ENCODE data around the gene CHD6. TPM values are rescaled to one million over a fixed set of nuclear protein-coding genes. Genes with fewer than 3 reads are reported as not detected.

Gene CHD6
- total RNA-seq, 2 experiments from 2014 or later: 25.2 to 29.6 TPM

GRCh38 chr20:41377275-41377674 lies 240.9 kb downstream of the CHD6 start:
- POLR2A ChIA-PET: no interaction called here
- Mint-ChIP-seq H3K9me3 (peaks cover 3% of the 10 kb centered on the region), H3K36me3 (no peaks in the 10 kb centered on the region), H3K27ac (no peak overlapping the region), H3K4me1 (ENCODE audit: low read depth) (no peaks in the 10 kb centered on the region), H3K27me3 (peaks cover 36% of the 10 kb centered on the region), H3K4me3 (no peak overlapping the region)
- CTCF ChIA-PET: no interaction called here
- DNase-seq: no peak
- intact Hi-C loops (cut with micrococcal nuclease): no loop called here

- intact Hi-C loops (cut with micrococcal nuclease): no loop called here
- Mint-ChIP-seq H3K27me3 (peaks cover 38% of the 10 kb centered on the region), H3K36me3 (peaks cover under 1% of the 10 kb centered on the region), H3K27ac (no peak overlapping the region), H3K9me3 (peaks cover 5% of the 10 kb centered on the region), H3K4me1 (ENCODE audit: low read depth) (no peaks in the 10 kb centered on the region), H3K4me3 (no peak overlapping the region)
- no peak for DNase-seq
- CTCF ChIA-PET: no interaction called here
- POLR2A ChIA-PET: no interaction called here
Measured at GRCh38 chr20:41376349-41376748, 241.8 kb downstream of the CHD6 start.

GRCh38 chr20:41375846-41376245 lies 242.3 kb downstream of the CHD6 start:
- CTCF ChIA-PET: no interaction called here
- intact Hi-C loops (cut with micrococcal nuclease): no loop called here
- Mint-ChIP-seq H3K36me3 (peaks cover 3% of the 10 kb centered on the region), H3K4me3 (no peak overlapping the region), H3K9me3 (peaks cover 10% of the 10 kb centered on the region), H3K27me3 (peaks cover 41% of the 10 kb centered on the region), H3K4me1 (ENCODE audit: low read depth) (no peaks in the 10 kb centered on the region), H3K27ac (no peak overlapping the region)
- POLR2A ChIA-PET: no interaction called here
- DNase-seq: no peak

GRCh38 chr20:41373931-41374920 lies 244.0 kb downstream of the CHD6 start:
- intact Hi-C loops (cut with micrococcal nuclease): no loop called here
- H3K9me3 Mint-ChIP-seq: peaks cover 11% of the 10 kb centered on the region
- H3K27me3 Mint-ChIP-seq: peaks cover 38% of the 10 kb centered on the region
- peaks cover 3% of the 10 kb centered on the region for H3K36me3 Mint-ChIP-seq
- H3K4me3 Mint-ChIP-seq: no peak overlapping the region
- DNase-seq: no peak
- CTCF ChIA-PET: no interaction called here
- no peaks in the 10 kb centered on the region for H3K4me1 Mint-ChIP-seq (ENCODE audit: low read depth)
- no peak overlapping the region for H3K27ac Mint-ChIP-seq
- POLR2A ChIA-PET: no interaction called here

- H3K4me1 Mint-ChIP-seq (ENCODE audit: low read depth): no peaks in the 10 kb centered on the region
- peaks cover 3% of the 10 kb centered on the region for H3K36me3 Mint-ChIP-seq
- H3K27ac Mint-ChIP-seq: no peak overlapping the region
Measured at GRCh38 chr20:41373251-41373783, 244.9 kb downstream of the CHD6 start.

GRCh38 chr20:41371371-41371770 lies 246.8 kb downstream of the CHD6 start:
- DNase-seq: no peak
- H3K4me1 Mint-ChIP-seq (ENCODE audit: low read depth): no peaks in the 10 kb centered on the region
- POLR2A ChIA-PET: no interaction called here
- intact Hi-C loops (cut with micrococcal nuclease): no loop called here
- H3K9me3 Mint-ChIP-seq: peaks cover 11% of the 10 kb centered on the region
- H3K27me3 Mint-ChIP-seq: peaks cover 41% of the 10 kb centered on the region
- no peak overlapping the region for H3K4me3 Mint-ChIP-seq
- H3K36me3 Mint-ChIP-seq: peaks cover 3% of the 10 kb centered on the region
- H3K27ac Mint-ChIP-seq: no peak overlapping the region
- CTCF ChIA-PET: no interaction called here

More at GRCh38 chr20:41373251-41373783, 244.9 kb downstream of the CHD6 start:
- H3K27me3 Mint-ChIP-seq: peaks cover 41% of the 10 kb centered on the region
- H3K9me3 Mint-ChIP-seq: peaks cover 11% of the 10 kb centered on the region
- CTCF ChIA-PET: no interaction called here
- DNase-seq: no peak
- no peak overlapping the region for H3K4me3 Mint-ChIP-seq
- POLR2A ChIA-PET: no interaction called here
- intact Hi-C loops (cut with micrococcal nuclease): no loop called here

- Mint-ChIP-seq H3K36me3 (peaks cover 3% of the 10 kb centered on the region), H3K9me3 (peaks cover 11% of the 10 kb centered on the region), H3K4me1 (ENCODE audit: low read depth) (no peaks in the 10 kb centered on the region), H3K4me3 (no peak overlapping the region), H3K27ac (no peak overlapping the region), H3K27me3 (peaks cover 44% of the 10 kb centered on the region)
- DNase-seq: no peak
- CTCF ChIA-PET: no interaction called here
- POLR2A ChIA-PET: no interaction called here
- intact Hi-C loops (cut with micrococcal nuclease): no loop called here
Measured at GRCh38 chr20:41370176-41370575, 248.0 kb downstream of the CHD6 start.

GRCh38 chr20:41369673-41370072 lies 248.5 kb downstream of the CHD6 start:
- Mint-ChIP-seq H3K9me3 (peaks cover 11% of the 10 kb centered on the region), H3K4me3 (no peak overlapping the region), H3K27ac (no peak overlapping the region), H3K4me1 (ENCODE audit: low read depth) (no peaks in the 10 kb centered on the region), H3K36me3 (peaks cover 3% of the 10 kb centered on the region), H3K27me3 (peaks cover 47% of the 10 kb centered on the region)
- intact Hi-C loops (cut with micrococcal nuclease): no loop called here
- POLR2A ChIA-PET: no interaction called here
- DNase-seq: no peak
- CTCF ChIA-PET: no interaction called here

GRCh38 chr20:41367956-41368355 lies 250.2 kb downstream of the CHD6 start:
- H3K27me3 Mint-ChIP-seq: peaks cover 41% of the 10 kb centered on the region
- POLR2A ChIA-PET: no interaction called here
- no peaks in the 10 kb centered on the region for H3K4me1 Mint-ChIP-seq (ENCODE audit: low read depth)
- intact Hi-C loops (cut with micrococcal nuclease): no loop called here
- H3K4me3 Mint-ChIP-seq: no peak overlapping the region
- DNase-seq: no peak
- CTCF ChIA-PET: no interaction called here
- no peak overlapping the region for H3K27ac Mint-ChIP-seq
- peaks cover 3% of the 10 kb centered on the region for H3K36me3 Mint-ChIP-seq
- H3K9me3 Mint-ChIP-seq: peaks cover 11% of the 10 kb centered on the region

GRCh38 chr20:41367393-41367695 lies 250.8 kb downstream of the CHD6 start:
- Mint-ChIP-seq H3K27me3 (peaks cover 39% of the 10 kb centered on the region), H3K4me1 (ENCODE audit: low read depth) (no peaks in the 10 kb centered on the region), H3K27ac (no peak overlapping the region), H3K4me3 (peak overlapping the region; percentile 4), H3K9me3 (peaks cover 8% of the 10 kb centered on the region), H3K36me3 (peaks cover 3% of the 10 kb centered on the region)
- ChIA-PET CTCF (no interaction called here), POLR2A (no interaction called here)
- DNase-seq: no peak
- intact Hi-C loops (cut with micrococcal nuclease): no loop called here

- peak within 1 kb of the TSS; percentile 4 for H3K4me3 Mint-ChIP-seq
- no peak within 1 kb of the TSS for H3K27ac Mint-ChIP-seq
- intact Hi-C loops (cut with micrococcal nuclease): no loop called here
- peaks cover 8% of the 10 kb centered on the region for H3K9me3 Mint-ChIP-seq
- H3K4me1 Mint-ChIP-seq (ENCODE audit: low read depth): no peaks in the 10 kb centered on the region
- no peak for DNase-seq
- peaks cover 3% of the 10 kb centered on the region for H3K36me3 Mint-ChIP-seq
- ChIA-PET CTCF (no interaction called here), POLR2A (no interaction called here)
- H3K27me3 Mint-ChIP-seq: peaks cover 39% of the 10 kb centered on the region
Measured at GRCh38 chr20:41366546-41367392, 251.4 kb downstream of the CHD6 start, which contains the start of gene EMILIN3. TSS of gene EMILIN3 (minus strand) at chr20:41366818. CDS start at chr20:41366634, 184 bp downstream.

GRCh38 chr20:41365777-41366545 lies 252.2 kb downstream of the CHD6 start:
- H3K27me3 Mint-ChIP-seq: peaks cover 34% of the 10 kb centered on the region
- H3K36me3 Mint-ChIP-seq: no peaks in the 10 kb centered on the region
- peaks cover 2% of the 10 kb centered on the region for H3K9me3 Mint-ChIP-seq
- H3K27ac Mint-ChIP-seq: no peak overlapping the region
- POLR2A ChIA-PET: no interaction called here
- intact Hi-C loops (cut with micrococcal nuclease): no loop called here
- CTCF ChIA-PET: no interaction called here
- H3K4me3 Mint-ChIP-seq: no peak overlapping the region
- no peaks in the 10 kb centered on the region for H3K4me1 Mint-ChIP-seq (ENCODE audit: low read depth)
- no peak for DNase-seq

Data from activated CD4-positive, alpha-beta memory T cell treated with anti-CD3 and anti-CD28 coated beads for 36 hours (primary cell).